ENCODE data around the gene EFCC1.

The EFCC1 gene

GRCh38 chr3:129006864-129007263, 5.8 kb downstream of the EFCC1 start:
- DNase-seq (ENCODE audit: low read depth, low spot score): no peak
- ChIA-PET CTCF (interaction anchor here (0.8 to 1.6 kb wide), 3 partner anchors 9 to 37 kb away, joined by 3 to 4 read pairs (median 3); no protein-coding TSS in a partner anchor), POLR2A (no interaction called here)
- no peak overlapping the region for H3K4me3 ChIP-seq (ENCODE audit: low read depth, low read length)
- no peak for TF ChIP-seq CTCF (IDR thresholded peaks at IDR 0.05; ENCODE audit: insufficient read depth, low read length, missing control alignments)

GRCh38 chr3:129007792-129008191, 6.7 kb downstream of the EFCC1 start:
- CTCF ChIA-PET: interaction anchor here (0.6 to 1.6 kb wide), 6 partner anchors 8 to 45 kb away, joined by 3 to 5 read pairs (median 4); no protein-coding TSS in a partner anchor
- no peak for TF ChIP-seq CTCF (IDR thresholded peaks at IDR 0.05; ENCODE audit: insufficient read depth, low read length, missing control alignments)
- POLR2A ChIA-PET: no interaction called here
- no peak for DNase-seq (ENCODE audit: low read depth, low spot score)
- no peak overlapping the region for H3K4me3 ChIP-seq (ENCODE audit: low read depth, low read length)

DNA sequence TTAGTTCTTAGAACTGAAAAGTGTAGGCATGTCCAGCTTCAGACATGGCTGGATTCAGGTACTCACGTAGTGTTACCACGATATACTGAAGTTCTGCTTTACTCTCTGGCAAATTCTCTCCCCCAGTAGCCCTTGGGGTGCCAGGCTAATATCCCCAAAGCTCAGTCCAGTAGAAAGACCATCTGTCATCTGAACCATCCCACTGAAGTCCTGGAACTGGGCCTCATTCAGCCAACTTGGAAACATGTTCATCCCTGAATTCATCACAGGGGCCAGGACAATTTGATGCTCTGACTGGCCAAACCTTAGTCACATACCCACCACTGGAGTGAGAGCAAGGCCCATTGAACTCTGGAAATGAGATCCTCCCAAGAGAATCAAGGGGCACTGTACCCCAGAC, 8.2 kb downstream of the EFCC1 start:
- DNase-seq (ENCODE audit: low read depth, low spot score): no peak
- TF ChIP-seq CTCF (IDR thresholded peaks at IDR 0.05; ENCODE audit: insufficient read depth, low read length, missing control alignments): no peak
- CTCF ChIA-PET: interaction anchor here (0.6 to 2.0 kb wide), 4 partner anchors 21 to 236 kb away, joined by 3 to 8 read pairs (median 4); no protein-coding TSS in a partner anchor
- POLR2A ChIA-PET: no interaction called here
- H3K4me3 ChIP-seq (ENCODE audit: low read depth, low read length): no peak overlapping the region

- ChIA-PET POLR2A (no interaction called here), CTCF (interaction anchor here (1.4 to 2.0 kb wide), 3 partner anchors 40 to 235 kb away, joined by 4 to 8 read pairs (median 5); no protein-coding TSS in a partner anchor)
- no peak for DNase-seq (ENCODE audit: low read depth, low spot score)
- no peak overlapping the region for H3K4me3 ChIP-seq (ENCODE audit: low read depth, low read length)
- no peak for TF ChIP-seq CTCF (IDR thresholded peaks at IDR 0.05; ENCODE audit: insufficient read depth, low read length, missing control alignments)
Measured at GRCh38 chr3:129010310-129010956, 9.3 kb downstream of the EFCC1 start.

- CTCF ChIA-PET: interaction anchor here (1.1 to 2.7 kb wide), 3 partner anchors 13 to 43 kb away, joined by 3 to 7 read pairs (median 3); no protein-coding TSS in a partner anchor
- no peak for TF ChIP-seq CTCF (IDR thresholded peaks at IDR 0.05; ENCODE audit: insufficient read depth, low read length, missing control alignments)
- DNase-seq (ENCODE audit: low read depth, low spot score): no peak
- H3K4me3 ChIP-seq (ENCODE audit: low read depth, low read length): no peak overlapping the region
- POLR2A ChIA-PET: no interaction called here
Measured at GRCh38 chr3:129013491-129013891, 12.4 kb downstream of the EFCC1 start.

DNA sequence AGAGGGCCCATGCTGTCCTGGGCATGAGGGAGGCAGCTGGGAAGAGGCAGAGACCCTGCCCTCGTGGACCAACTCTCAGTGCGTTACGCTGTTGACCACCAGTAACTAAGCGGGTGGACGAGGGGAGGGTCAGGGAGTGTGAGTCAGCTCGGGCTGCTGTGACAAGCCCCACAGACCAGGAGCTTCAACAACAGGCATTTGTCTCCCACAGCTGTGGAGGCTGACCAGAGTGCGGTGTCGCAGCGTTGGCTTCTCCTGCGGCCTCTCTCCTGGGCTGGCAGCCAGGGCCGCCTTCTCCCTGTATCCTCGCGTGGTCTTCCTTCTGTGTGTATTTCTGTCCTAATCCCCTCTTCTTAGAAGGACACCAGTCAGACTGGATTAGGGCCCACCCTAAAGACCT, 13.0 kb downstream of the EFCC1 start:
- ChIA-PET CTCF (interaction anchor here (0.8 to 3.2 kb wide), 4 partner anchors 12 to 44 kb away, joined by 3 to 18 read pairs (median 5); no protein-coding TSS in a partner anchor), POLR2A (no interaction called here)
- no peak for DNase-seq (ENCODE audit: low read depth, low spot score)
- H3K4me3 ChIP-seq (ENCODE audit: low read depth, low read length): no peak overlapping the region
- TF ChIP-seq CTCF (IDR thresholded peaks at IDR 0.05; ENCODE audit: insufficient read depth, low read length, missing control alignments): no peak
